Mucosa of stomach (tissue), 1 donor: ENCODE results near the gene TTLL4.

Source experiments
- H3K27me3 ChIP-seq: one replicate; pipeline ENCODE4 v1.7.0; 2013; ENCODE audit warnings: mild to moderate bottlenecking, low read length; ENCODE audit not compliant: control insufficient read depth, insufficient read depth
- H3K36me3 ChIP-seq: one replicate; pipeline ENCODE4 v1.7.0; 2013; ENCODE audit warnings: low read length; ENCODE audit not compliant: control insufficient read depth, insufficient read depth
- H3K4me1 ChIP-seq: one replicate; pipeline ENCODE4 v1.7.0; 2013; ENCODE audit warnings: mild to moderate bottlenecking, low read length; ENCODE audit not compliant: control insufficient read depth, insufficient read depth
- H3K4me3 ChIP-seq: one replicate; pipeline ENCODE4 v1.7.0; 2013; ENCODE audit warnings: low read length
- H3K9ac ChIP-seq: one replicate; pipeline ENCODE4 v1.7.0; 2013; ENCODE audit warnings: mild to moderate bottlenecking, low read length, moderate library complexity
- H3K9me3 ChIP-seq: one replicate; pipeline ENCODE4 v1.7.0; 2013; ENCODE audit warnings: mild to moderate bottlenecking, low read length, moderate library complexity; ENCODE audit not compliant: control insufficient read depth
- donor health status: Pancreatic carcinoma.

TTLL4 gene

GRCh38 chr2:218691234-218691633 lies 19.4 kb upstream of the TTLL4 start:
- H3K27me3 ChIP-seq = no peaks in the 10 kb centered on the region
- H3K9ac ChIP-seq = no peak overlapping the region
- no peaks in the 10 kb centered on the region for H3K9me3 ChIP-seq
- no peak overlapping the region for H3K4me3 ChIP-seq
- no peaks in the 10 kb centered on the region for H3K4me1 ChIP-seq
- H3K36me3 ChIP-seq = peaks cover 8% of the 10 kb centered on the region

- Histone ChIP-seq H3K27me3 (no peaks in the 10 kb centered on the region), H3K4me3 (no peak overlapping the region), H3K9me3 (no peaks in the 10 kb centered on the region), H3K4me1 (no peaks in the 10 kb centered on the region), H3K36me3 (peaks cover 8% of the 10 kb centered on the region), H3K9ac (no peak overlapping the region)
Measured at GRCh38 chr2:218694405-218695145, 16.1 kb upstream of the TTLL4 start.

GRCh38 chr2:218698885-218699284 lies 11.8 kb upstream of the TTLL4 start:
- no peaks in the 10 kb centered on the region for H3K4me1 ChIP-seq
- H3K9me3 ChIP-seq = no peaks in the 10 kb centered on the region
- no peaks in the 10 kb centered on the region for H3K36me3 ChIP-seq
- H3K4me3 ChIP-seq = no peak overlapping the region
- H3K9ac ChIP-seq = no peak overlapping the region
- no peaks in the 10 kb centered on the region for H3K27me3 ChIP-seq

DNA sequence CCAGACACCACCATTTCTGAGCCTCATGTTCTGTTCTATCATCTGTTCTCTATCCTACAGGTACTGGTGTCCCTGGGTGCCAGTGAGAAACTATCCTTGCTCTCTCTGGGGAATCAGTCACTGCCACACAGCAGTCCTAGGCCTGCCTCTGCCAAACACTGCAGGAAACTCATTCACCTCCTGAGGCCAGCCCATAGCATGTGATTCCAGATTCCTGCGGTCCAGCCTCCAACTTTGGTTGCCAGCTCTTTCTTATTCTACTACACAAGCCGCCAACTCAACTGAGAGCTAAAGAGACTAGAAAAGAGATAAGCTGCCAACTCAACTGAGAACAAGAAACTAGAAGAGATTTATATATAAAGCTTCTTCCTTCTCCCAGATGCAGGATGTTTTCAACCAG lies 8.8 kb upstream of the TTLL4 start:
- Histone ChIP-seq H3K36me3 (no peaks in the 10 kb centered on the region), H3K9me3 (no peaks in the 10 kb centered on the region), H3K4me3 (no peak overlapping the region), H3K4me1 (no peaks in the 10 kb centered on the region), H3K9ac (no peak overlapping the region), H3K27me3 (no peaks in the 10 kb centered on the region)

DNA sequence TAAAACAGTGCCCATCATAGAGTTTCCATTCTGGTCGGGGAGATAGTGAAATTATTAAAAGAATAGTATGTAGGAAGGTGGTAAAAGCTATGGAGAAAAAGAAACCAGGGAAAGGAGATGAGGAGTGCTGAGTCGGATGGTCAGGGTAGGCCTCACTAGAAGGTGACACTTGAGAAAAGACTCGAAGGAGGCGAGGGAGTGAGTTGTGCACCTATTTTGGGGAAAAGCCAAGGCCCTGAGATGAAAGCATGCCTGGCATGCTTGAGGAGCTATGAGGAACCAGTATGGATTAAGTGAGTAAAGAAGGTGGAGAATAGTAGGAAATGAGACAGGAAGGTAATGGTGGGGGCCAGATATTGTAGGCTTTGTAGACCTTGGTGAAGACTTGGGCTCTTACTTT lies 7.3 kb upstream of the TTLL4 start:
- H3K4me3 ChIP-seq = no peak overlapping the region

DNA sequence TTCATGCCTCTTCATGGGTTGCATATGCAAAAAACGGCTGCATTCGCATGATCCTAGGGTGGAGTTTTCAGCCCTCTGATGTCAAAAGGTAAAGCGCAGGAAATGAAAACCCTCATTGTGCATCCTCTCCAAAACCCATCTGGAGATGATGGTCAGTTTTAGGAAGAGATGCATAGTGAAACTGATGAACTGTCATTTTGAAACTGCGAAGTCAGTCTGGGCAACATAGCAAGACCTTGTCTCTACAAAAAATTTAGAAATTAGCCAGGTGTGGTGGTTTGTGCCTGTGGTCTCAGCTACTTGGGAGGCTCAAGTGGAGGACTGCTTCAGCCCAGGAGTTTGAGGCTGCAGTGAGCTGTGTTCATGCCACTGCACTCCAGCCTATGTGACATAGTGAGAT lies 2.5 kb upstream of the TTLL4 start:
- no peak overlapping the region for H3K4me3 ChIP-seq
- H3K9ac ChIP-seq = no peak overlapping the region
- H3K27me3 ChIP-seq = no peaks in the 10 kb centered on the region
- H3K36me3 ChIP-seq = no peaks in the 10 kb centered on the region
- H3K4me1 ChIP-seq = peaks cover 14% of the 10 kb centered on the region
- H3K9me3 ChIP-seq = no peaks in the 10 kb centered on the region

More for the DNA sequence above, 7.3 kb upstream of the TTLL4 start:
- Histone ChIP-seq H3K27me3 (no peaks in the 10 kb centered on the region), H3K9me3 (no peaks in the 10 kb centered on the region), H3K9ac (no peak overlapping the region), H3K4me1 (no peaks in the 10 kb centered on the region), H3K36me3 (no peaks in the 10 kb centered on the region)

DNA sequence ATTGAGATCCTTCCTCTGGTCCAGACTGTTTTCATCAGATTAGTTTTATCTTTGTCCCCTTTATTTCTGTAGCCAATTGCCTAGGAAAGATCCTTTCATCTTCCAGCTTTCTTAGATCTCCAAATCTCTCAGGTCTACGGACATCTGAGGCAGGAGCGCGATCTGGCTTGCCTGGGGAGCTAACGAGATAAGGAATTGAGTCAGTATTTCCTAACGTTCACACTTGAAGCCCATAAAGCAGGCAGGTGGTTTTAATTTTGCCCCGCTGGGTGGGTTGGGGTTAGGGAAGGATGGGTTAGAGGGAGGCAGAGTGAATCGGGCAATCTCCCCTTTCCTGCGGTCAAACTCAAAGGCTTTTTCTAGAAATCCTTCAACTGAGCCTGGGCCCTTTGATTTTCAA lies 727 bp upstream of the TTLL4 start:
- no peaks in the 10 kb centered on the region for H3K36me3 ChIP-seq
- H3K27me3 ChIP-seq = no peaks in the 10 kb centered on the region
- H3K9me3 ChIP-seq = no peaks in the 10 kb centered on the region
- H3K9ac ChIP-seq = peak overlapping the region; percentile 36
- peak overlapping the region; percentile 51 for H3K4me3 ChIP-seq
- H3K4me1 ChIP-seq = peaks cover 20% of the 10 kb centered on the region

- H3K27me3 ChIP-seq = no peaks in the 10 kb centered on the region
- H3K36me3 ChIP-seq = no peaks in the 10 kb centered on the region
- no peaks in the 10 kb centered on the region for H3K9me3 ChIP-seq
- peak overlapping the region; percentile 36 for H3K9ac ChIP-seq
- peaks cover 20% of the 10 kb centered on the region for H3K4me1 ChIP-seq
- peak overlapping the region; percentile 51 for H3K4me3 ChIP-seq
Measured at GRCh38 chr2:218710334-218710686, 325 bp upstream of the TTLL4 start.

DNA sequence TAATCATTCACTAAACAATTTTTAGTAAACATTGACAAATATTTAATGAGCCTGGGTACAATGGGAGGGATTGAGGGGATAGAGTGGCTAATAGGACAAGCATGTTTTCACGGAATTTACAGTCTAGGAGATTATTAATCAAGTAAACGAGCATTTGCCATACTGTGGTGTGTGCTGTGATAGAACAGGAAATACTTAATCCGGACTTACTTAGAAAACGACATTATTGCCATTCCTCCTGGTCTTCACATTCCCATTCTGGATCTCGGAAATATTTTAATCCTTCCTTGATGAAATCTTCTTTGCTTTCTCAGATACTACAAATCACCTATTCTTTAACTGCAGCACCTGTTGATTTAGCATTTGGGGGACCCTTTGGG lies 905 bp downstream of the TTLL4 start:
- Histone ChIP-seq H3K27me3 (no peaks in the 10 kb centered on the region), H3K36me3 (no peaks in the 10 kb centered on the region), H3K4me1 (peaks cover 20% of the 10 kb centered on the region), H3K4me3 (peak overlapping the region; percentile 51), H3K9me3 (no peaks in the 10 kb centered on the region), H3K9ac (peak overlapping the region; percentile 85)

GRCh38 chr2:218713922-218714321 lies 3.3 kb downstream of the TTLL4 start:
- Histone ChIP-seq H3K9ac (no peak overlapping the region), H3K4me3 (no peak overlapping the region), H3K27me3 (no peaks in the 10 kb centered on the region), H3K4me1 (peaks cover 43% of the 10 kb centered on the region), H3K9me3 (no peaks in the 10 kb centered on the region), H3K36me3 (no peaks in the 10 kb centered on the region)

DNA sequence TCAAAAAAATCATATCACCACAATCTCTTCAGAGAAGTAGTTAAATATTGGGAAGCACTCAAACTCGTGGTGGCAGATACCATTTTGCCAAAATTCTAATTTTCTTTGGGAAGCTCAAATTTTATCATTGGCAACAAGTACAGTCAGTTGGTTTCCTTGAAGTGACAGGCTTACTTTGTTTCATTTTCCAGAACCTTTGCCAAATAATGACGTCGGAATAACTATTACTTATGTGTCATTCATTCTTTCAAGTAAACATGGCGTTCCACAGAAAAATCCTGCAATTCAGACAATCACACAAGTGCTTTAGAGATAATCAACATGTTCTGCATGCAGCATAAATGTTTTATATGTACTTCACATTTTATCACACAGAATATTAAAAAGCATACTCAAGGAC lies 5.4 kb downstream of the TTLL4 start:
- no peak overlapping the region for H3K9ac ChIP-seq
- H3K4me3 ChIP-seq = no peak overlapping the region
- no peaks in the 10 kb centered on the region for H3K36me3 ChIP-seq
- H3K27me3 ChIP-seq = no peaks in the 10 kb centered on the region
- peaks cover 51% of the 10 kb centered on the region for H3K4me1 ChIP-seq
- H3K9me3 ChIP-seq = no peaks in the 10 kb centered on the region

GRCh38 chr2:218717262-218717661 lies 6.6 kb downstream of the TTLL4 start:
- Histone ChIP-seq H3K27me3 (no peaks in the 10 kb centered on the region), H3K36me3 (no peaks in the 10 kb centered on the region), H3K9me3 (no peaks in the 10 kb centered on the region), H3K4me3 (no peak overlapping the region), H3K9ac (peak overlapping the region; percentile 59), H3K4me1 (peaks cover 54% of the 10 kb centered on the region)

DNA sequence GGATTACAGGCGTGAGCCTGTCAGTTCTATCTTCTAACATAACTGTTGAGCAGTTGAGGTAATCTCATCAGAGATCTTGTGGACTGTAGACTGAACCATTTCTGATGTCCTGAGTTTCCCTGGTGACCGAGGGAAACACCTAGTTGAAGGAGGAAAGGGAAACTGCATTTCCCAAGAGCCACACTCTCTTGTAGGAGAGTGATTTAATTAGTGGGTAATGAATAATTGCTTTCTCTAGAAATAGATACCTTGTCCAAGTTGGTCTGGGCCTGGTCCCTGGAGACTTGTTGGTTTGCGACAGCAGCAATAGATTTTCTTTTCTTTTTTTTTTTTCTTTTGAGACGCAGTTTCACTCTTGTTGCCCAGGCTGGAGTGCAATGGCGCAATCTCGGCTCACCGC lies 7.4 kb downstream of the TTLL4 start:
- Histone ChIP-seq H3K4me1 (peaks cover 62% of the 10 kb centered on the region), H3K9ac (no peak overlapping the region), H3K4me3 (no peak overlapping the region), H3K36me3 (no peaks in the 10 kb centered on the region), H3K9me3 (no peaks in the 10 kb centered on the region), H3K27me3 (no peaks in the 10 kb centered on the region)
